ENCODE measurements around the gene LIM2. TPM values are rescaled to one million over a fixed set of nuclear protein-coding genes. Genes with fewer than 3 reads are reported as not detected.

Gene LIM2
- total and polyA plus RNA-seq, 9 of the 15 experiments (the other 6 are each of a cell fraction or from before 2014, with no cell fraction given): 0.07 to 0.45 (median 0.18) TPM; not detected in 4

- no peak; the same call in 1 of the 2 replicates for TF ChIP-seq TFAP4 (CRISPR knock-in tag; IDR thresholded peaks at IDR 0.05; ENCODE audit: borderline replicate concordance)
- no peak for TF ChIP-seq NFXL1 (CRISPR knock-in tag; IDR thresholded peaks at IDR 0.05)
- peak; percentile 78 for TF ChIP-seq ZBTB5 (IDR thresholded peaks at IDR 0.05)
- TF ChIP-seq AFF1 (IDR thresholded peaks at IDR 0.05; ENCODE audit: low read depth in 1 of 2, partially characterized antibody in 2 of 2): peak in 1 of 2 experiments; percentile 76
- TF ChIP-seq EP300 (IDR thresholded peaks at IDR 0.05; ENCODE audit: low read length): no peak
- peak; percentile 95 for TF ChIP-seq VEZF1 (CRISPR knock-in tag; IDR thresholded peaks at IDR 0.05)
- no peak for TF ChIP-seq PRDM10 (IDR thresholded peaks at IDR 0.05; ENCODE audit: partially characterized antibody)
- no peak for TF ChIP-seq PTTG1 (tag; IDR thresholded peaks at IDR 0.05; ENCODE audit: low read depth)
- no peak for TF ChIP-seq MBD2 (IDR thresholded peaks at IDR 0.05; ENCODE audit: borderline replicate concordance, low read depth)
- no peak for TF ChIP-seq HMBOX1 (IDR thresholded peaks at IDR 0.05)
- TF ChIP-seq ZNF436 (CRISPR knock-in tag; IDR thresholded peaks at IDR 0.05): no peak
- no peak for TF ChIP-seq CBX3 (IDR thresholded peaks at IDR 0.05; ENCODE audit: borderline replicate concordance in 1 of 2, low read length in 2 of 2)
These were observed 21.2 kb downstream of the LIM2 start (continued) for GRCh38 chr19:51366389-51367254.
